Stomach (tissue), 4 donors: Measurements from ENCODE around the gene BCL2.

Experiments
- EP300 ChIP-seq: sonication (generic); formaldehyde crosslinking; IDR thresholded peaks from one replicate; pipeline ENCODE4 v1.6.1; 2017; ENCODE audit warnings: antibody characterized with exemption
- POLR2A ChIP-seq, 4 donors: fragments of 450-650 bp; IDR thresholded peaks; one replicate each; pipeline ENCODE4 v1.6.1; 2016; ENCODE audit warnings: antibody characterized with exemption in 4 of 4, control low read depth in 2 of 4, mild to moderate bottlenecking in 1 of 4, moderate library complexity in 1 of 4
- POLR2AphosphoS5 ChIP-seq, 3 donors: sonication (generic); formaldehyde crosslinking; IDR thresholded peaks; one replicate each; pipeline ENCODE4 v1.6.1; 2016; ENCODE audit warnings: antibody characterized with exemption in 3 of 3
- TF ChIP-seq, protein P1 (sequence below), 7 experiments: fragments of 450-650 bp in 4 of 7; fragments of 200-600 bp in 3 of 7; sonication (generic) in 3 of 7; IDR thresholded peaks; one replicate each; pipeline ENCODE4 v1.5.1; 2016 to 2019; ENCODE audit warnings: antibody characterized with exemption in 7 of 7, control low read depth in 2 of 7, mild to moderate bottlenecking in 1 of 7

DNA sequence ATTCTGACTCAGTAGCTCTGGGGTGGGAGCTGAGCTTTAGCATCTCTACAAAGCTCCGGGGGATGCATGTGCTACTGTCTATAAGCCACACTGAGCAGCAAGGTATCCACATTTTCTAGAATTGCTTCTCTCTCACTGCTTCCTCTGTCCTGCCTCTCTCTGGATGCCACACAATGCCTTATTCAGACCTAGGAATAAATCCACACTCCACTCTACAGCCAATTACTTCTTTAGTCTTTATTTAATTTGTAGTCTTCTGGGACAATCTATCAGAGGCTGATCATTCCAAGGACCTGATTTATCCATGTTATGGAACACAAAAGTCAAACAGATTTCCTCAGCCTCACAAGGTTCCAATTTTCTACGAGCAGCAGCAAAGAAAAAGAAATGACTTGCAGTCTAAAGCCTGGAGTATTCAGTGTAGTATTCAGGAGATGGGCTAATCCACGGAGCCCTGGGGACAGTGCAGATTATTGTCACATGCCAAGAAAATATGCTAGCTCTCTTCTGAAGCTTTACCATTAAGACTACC is 4.4 kb downstream of the BCL2 start:
- TF ChIP-seq, protein P1, sequence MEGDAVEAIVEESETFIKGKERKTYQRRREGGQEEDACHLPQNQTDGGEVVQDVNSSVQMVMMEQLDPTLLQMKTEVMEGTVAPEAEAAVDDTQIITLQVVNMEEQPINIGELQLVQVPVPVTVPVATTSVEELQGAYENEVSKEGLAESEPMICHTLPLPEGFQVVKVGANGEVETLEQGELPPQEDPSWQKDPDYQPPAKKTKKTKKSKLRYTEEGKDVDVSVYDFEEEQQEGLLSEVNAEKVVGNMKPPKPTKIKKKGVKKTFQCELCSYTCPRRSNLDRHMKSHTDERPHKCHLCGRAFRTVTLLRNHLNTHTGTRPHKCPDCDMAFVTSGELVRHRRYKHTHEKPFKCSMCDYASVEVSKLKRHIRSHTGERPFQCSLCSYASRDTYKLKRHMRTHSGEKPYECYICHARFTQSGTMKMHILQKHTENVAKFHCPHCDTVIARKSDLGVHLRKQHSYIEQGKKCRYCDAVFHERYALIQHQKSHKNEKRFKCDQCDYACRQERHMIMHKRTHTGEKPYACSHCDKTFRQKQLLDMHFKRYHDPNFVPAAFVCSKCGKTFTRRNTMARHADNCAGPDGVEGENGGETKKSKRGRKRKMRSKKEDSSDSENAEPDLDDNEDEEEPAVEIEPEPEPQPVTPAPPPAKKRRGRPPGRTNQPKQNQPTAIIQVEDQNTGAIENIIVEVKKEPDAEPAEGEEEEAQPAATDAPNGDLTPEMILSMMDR (IDR thresholded peaks at IDR 0.05), result no peak
- TF ChIP-seq POLR2A (IDR thresholded peaks at IDR 0.05) (no peak), EP300 (no peak), POLR2AphosphoS5 (IDR thresholded peaks at IDR 0.05) (no peak)
